Fibroblast of peridontal ligament (primary cell): ENCODE data around the gene SHISA2.

Experiments used
- DNase-seq: peaks from one replicate; pipeline ENCODE4 v3.0.0-alpha.2; 2010; ENCODE audit errors: extremely low read depth

SHISA2 gene

DNA sequence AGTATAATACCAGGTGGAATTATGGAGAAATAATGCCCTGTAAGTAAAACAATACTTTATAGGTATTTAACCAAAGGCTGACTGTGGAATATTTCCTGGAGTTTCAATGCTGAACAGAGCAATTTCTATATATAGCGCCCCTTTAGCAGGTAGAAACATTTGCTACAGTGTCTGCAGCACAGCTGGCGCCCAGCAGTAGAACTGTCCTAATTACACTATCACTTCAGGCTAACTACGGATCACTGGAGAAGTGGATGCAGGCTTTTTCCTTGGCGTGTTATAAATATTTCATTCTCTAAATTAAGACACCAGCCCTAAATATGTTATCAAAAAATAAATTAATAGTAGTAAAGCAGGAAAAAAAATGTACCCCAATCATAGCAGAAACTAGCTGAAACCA lies 3.1 kb downstream of the SHISA2 start:
- DNase-seq, result no peak

DNA sequence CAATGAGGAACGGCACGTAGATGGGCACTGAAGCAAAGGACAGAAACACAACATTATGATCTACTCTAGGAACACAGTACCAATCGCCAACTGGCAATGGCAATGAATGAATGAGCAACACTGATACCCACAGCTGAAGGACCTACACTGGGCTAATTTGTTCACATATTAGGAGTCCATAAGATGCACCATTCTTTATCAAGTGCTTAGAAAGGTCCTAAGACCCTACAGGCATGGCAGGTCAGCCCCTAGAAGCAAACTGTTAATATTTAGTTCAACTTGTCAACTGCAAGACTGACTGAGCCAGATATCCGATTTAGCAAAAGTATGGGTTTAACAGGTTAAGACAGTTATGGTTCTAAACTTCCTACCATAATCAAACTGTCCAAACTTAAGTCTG lies 4.8 kb downstream of the SHISA2 start:
- no peak for DNase-seq

DNA sequence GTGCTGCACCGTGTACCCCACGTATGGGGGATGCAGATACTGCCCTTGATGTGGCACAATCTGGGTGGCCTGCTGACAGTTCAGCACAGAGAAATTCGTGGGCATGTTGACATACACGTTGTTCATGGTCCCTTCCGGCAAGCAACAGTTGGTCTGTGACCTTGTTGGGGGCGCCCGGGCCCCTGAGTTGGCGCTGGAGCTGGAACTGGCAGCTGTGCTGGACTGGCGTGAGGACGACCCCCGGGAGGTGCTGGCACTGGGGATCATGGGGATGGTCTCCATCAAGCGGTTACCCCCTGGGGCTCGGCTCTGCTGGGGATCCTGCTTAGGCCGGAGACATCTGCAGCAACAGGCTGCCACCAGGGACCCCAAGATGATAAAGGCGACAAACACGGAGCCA lies 5.2 kb downstream of the SHISA2 start:
- DNase-seq, result no peak

- no peak for DNase-seq
Observed at GRCh38 chr13:26045142-26045541, 6.7 kb downstream of the SHISA2 start.

GRCh38 chr13:26042785-26043184 lies 9.0 kb downstream of the SHISA2 start:
- DNase-seq, result no peak

DNA sequence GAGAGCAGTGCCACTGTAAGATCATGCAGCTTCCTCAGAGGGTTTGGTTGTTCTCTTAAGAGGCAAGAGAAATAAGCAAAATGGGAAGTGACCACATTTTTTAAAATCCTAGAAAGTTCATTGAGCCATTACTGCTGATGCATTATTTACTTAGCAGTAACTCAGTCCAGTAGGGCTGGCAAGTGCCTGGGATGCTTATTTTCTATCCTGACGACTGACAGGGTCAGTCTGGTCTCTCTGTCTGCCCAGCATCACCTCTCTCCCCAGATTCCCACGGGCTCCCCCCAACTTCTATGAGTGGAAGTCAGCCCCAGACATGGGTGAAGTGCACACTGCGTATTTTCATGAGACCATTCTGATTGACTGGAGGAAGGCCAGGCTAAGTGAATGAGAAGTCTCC lies 10.4 kb downstream of the SHISA2 start:
- DNase-seq, result no peak

DNA sequence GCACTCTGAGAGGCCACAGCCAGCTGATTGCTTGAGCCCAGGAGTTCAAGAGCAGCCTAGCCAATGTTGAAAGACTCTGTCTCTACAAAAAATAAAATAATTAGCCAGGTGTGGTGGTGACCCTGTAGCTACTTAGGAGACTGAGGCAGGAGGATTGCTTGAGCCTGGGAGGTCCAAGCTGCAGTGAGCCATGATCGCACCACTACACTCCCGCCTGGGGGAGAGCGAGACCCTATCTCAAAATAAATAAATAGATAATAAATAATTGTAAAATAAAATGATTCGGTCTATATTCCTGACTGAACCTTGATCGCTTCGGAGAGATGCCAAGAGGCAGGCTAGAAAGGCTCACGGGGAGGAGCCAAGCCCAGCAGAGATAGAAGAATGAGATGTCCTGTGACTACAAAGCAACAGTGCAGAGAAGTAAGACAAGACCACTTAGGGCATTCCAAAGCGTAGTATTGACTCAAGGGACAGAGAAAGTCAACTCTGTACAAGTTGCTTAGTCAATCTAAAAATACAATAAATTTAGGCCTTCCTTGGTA lies 12.8 kb downstream of the SHISA2 start:
- DNase-seq, result no peak

DNA sequence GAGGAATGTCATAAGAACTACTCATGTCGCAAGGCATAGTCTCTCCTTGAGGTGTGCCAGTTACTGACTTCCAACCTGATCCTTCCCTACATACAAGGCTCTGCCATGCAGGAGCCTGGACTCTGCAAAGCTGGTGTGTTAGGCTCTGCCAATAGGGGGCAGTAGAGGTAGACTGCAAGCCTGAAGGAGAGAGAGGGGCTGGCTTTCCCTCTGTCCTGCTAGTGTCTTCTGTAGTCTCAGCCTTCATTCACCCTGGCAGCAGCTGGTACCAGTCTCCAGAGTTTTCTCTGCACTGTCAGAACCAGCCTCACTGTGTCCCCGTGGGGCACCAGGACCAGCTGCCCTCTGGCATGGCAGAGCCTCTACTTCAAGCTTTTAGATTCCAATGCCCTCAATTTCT lies 14.5 kb downstream of the SHISA2 start:
- no peak for DNase-seq

GRCh38 chr13:26036383-26036782 lies 15.4 kb downstream of the SHISA2 start:
- DNase-seq, result no peak

GRCh38 chr13:26034018-26034417 lies 17.8 kb downstream of the SHISA2 start:
- DNase-seq, result no peak

GRCh38 chr13:26030331-26030730 lies 21.5 kb downstream of the SHISA2 start:
- DNase-seq, result no peak

- no peak for DNase-seq
Observed at GRCh38 chr13:26029581-26030136, 22.2 kb downstream of the SHISA2 start.

DNA sequence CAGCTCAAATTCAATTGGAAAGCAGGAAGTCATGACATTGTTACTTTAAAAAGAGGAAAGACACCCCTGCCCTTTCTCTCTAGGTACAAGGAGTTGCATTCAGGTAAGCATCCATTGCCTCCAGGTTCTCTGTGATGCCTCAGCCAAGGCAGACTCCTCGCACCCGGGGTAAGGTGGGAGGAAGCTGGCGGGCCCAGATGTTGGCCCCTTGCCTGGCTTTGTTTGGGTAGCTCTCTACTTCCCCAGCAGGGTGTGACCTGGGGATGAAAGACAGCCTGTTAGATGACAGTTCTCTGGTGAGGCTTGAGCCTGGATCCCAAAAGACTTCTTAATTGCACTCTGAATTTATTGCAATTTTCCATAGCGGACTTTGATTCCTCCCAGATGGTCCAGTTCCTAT lies 25.6 kb downstream of the SHISA2 start:
- DNase-seq, result no peak

GRCh38 chr13:26025771-26026170 lies 26.0 kb downstream of the SHISA2 start:
- no peak for DNase-seq

DNA sequence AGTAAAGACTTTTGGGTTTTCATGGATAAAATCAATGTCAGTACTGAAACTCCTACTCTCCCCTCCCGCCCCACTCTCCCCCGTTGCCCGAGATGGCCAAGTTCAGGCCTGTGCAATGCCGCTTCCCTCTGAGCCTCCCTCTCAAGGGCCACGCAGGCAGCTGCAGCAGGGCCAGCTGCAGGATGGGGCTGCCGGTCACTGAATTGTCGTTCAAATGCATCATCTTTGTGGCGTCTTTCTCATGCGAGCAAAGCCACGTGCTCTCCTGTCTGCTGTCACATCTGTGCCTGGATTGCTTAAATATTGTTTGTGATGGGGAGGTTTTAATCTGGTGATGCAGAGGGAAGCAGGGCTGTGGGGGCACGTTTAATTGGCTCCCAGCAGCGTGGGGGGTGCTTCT lies 26.6 kb downstream of the SHISA2 start:
- no peak for DNase-seq

- no peak for DNase-seq
Observed at GRCh38 chr13:26024558-26024957, 27.3 kb downstream of the SHISA2 start.

DNA sequence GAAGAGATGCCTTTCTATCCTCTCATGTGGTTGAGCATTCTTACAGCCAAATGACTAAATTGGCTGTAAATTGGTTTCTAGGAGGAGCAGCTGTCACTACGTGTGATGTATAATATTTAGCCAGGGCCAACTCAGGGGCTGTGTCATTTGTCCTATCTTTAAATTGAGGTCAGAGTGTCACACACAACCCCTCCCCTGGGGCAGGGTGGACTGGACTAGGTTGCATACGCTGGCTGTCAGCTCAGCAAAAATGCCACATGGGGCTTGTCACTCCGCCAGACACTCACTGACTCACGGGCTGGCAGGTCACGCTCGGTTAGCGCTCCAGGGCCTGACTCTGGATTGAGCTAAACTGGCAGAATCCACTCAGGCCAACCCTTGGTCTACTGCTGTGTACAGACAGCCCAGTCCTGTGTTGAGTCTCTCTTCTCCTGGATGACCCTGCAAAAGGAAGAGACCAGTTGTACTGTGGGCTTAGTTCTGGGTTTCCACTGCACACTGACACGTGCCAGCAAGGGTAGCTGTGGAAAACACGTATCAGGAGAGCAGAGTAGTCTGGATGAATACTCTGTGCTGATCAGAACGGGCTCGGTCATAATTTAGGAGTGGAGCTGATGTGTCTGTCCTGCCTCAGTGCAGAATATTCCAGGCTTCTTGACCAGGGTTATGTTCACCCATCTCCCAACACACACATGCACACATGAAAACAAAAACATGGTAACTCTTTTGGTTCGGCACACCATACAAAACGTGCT lies 29.1 kb downstream of the SHISA2 start:
- DNase-seq, result peak; percentile 48

DNA sequence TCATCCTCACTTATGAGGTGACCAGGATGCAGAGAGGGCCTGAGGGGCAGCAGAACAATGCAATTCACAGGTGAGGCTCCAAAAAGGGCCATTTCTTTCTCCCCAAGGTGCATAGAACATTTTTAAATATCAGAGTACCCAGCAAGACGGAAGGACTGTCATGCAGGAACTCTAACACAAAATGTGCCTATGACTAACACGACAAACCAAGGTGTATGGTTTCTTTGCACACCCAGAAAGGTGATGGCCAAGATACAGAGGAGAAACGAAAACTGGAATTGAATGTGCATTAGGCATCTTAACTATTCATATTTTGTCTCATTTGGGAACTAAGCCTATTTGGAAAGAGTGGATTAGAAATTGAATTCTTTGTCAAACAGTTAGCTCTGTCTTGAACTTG lies 29.9 kb downstream of the SHISA2 start:
- DNase-seq, result no peak

DNA sequence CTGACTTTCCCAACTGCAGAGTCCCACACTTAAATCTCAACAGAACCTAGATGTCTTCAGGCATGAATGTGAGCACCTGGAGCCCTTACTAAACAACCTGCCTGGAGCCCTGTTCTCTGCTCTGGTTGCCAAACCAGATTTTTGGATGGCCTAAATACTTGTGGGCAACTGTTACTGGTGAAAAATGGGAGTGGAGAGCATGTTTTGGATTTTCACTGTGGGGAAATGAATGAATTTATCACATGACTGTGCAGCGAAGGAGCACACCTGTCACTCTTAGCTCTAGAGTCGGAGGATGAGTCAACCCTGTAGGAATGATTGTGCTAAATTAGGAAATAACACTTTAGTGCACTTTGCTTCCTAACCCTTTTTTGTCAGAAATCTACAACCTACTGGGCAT lies 30.3 kb downstream of the SHISA2 start:
- DNase-seq, result no peak

DNA sequence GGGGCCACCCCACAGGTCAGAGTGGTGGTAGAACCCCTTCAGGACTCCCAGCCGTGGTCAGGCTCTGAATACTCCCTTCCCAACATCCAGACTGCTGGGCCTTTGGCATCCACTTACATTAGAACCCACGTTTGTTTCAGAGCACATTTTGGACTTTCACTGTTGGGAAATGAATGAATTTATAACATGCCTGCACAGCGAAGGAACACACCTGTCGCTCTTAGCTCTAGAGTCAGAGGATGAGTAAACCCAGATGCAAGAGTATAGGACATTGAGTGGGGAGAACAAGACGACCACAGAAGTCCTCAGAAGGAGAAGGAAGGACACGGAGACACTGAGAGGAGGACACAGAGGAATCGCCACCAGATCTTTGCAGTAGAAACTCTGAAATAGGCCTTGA lies 30.9 kb downstream of the SHISA2 start:
- DNase-seq, result no peak

DNA sequence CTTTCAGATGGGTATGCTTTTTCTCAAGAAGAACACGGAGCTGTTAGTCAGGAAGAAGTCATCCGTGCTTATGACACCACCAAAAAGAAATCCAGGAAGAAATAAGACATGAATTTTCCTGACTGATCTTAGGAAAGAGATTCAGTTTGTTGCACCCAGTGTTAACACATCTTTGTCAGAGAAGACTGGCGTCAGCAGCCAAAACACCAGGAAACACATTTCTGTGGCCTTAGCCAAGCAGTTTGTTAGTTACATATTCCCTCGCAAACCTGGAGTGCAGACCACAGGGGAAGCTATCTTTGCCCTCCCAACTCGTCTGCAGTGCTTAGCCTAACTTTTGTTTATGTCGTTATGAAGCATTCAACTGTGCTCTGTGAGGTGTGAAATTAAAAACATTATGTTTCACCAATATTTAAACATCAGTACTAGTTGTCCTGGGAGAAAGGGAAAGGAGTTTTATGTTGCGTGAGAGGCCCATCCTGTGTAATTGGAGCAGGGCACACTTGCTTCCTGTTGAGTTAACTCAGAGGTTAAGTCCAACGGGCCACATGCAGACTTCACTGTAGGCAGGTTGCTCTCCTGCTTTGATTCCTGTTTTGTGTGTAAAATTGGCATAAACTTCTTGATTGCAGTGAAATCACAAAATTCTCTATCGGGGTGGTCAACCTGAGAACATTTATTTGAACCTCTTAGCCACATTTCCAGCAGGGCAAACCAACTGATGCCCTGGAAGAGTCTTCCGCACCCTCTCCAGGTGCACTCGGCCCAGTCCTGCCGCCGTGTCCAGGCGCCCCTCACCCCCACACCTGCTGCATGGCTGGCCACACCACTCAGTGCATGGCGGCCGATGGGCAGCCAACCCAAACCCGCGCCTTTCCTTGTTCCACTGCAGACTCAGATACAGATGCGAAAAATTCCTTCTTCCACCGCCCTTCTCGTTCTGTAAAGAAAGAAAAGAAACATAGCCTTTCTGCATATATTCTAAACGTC lies 31.6 kb downstream of the SHISA2 start:
- peak; percentile 48 for DNase-seq

DNA sequence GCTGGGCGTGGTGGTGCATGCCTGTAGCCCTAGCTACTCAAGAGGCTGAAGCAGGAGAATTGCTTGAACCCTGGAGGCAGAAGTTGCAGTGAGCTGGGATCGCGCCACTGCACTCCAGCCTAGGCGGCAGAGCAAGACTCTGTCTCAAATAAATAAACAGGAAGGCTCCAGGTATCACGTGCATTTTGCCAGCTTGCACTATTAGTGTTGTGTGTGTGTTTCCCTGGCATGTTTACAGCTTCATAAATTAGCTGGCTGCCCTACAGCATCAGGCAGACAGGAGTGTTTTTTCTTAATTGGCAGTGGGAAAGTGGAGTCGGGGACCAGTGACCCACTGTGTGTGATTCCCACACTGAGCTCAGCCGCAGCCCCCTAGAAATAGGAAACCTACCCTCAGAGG lies 32.6 kb downstream of the SHISA2 start:
- DNase-seq, result no peak
